Fibroblast of the aortic adventitia (primary cell): ENCODE measurements around the gene AAGAB. TPM values are rescaled to one million over a fixed set of nuclear protein-coding genes. Genes with fewer than 3 reads are reported as not detected.

Experiments used
- DNase-seq: peaks from one replicate; pipeline ENCODE4 v3.0.0-alpha.2; 2010; ENCODE audit warnings: low read depth
- H3K4me3 ChIP-seq: 2 replicates; pipeline ENCODE4 v1.5.1; 2011; ENCODE audit warnings: low read depth, mild to moderate bottlenecking, control low read depth, low read length, moderate library complexity
- CTCF ChIP-seq: IDR thresholded peaks from 2 replicates; pipeline ENCODE4 v1.5.1; 2011; ENCODE audit warnings: mild to moderate bottlenecking, low read length, control low read depth, inconsistent platforms; ENCODE audit not compliant: insufficient read depth
- total RNA-seq: library from RNA; depleted of rRNA; stranded (reverse); fragments of >200 nt; gene quantifications from 2 replicates; pipeline ENCODE4 v1.2.3, GENCODE V29; 2012; ENCODE audit warnings: low replicate concordance

Gene AAGAB
- total RNA-seq, 1 donor = 43.7 TPM

- DNase-seq = no peak
- no peak for TF ChIP-seq CTCF
- H3K4me3 ChIP-seq = no peak overlapping the region
Observed at GRCh38 chr15:67210555-67211168, 43.8 kb downstream of the AAGAB start.

GRCh38 chr15:67208396-67208795 lies 46.1 kb downstream of the AAGAB start:
- TF ChIP-seq CTCF = no peak
- H3K4me3 ChIP-seq = no peak overlapping the region
- no peak for DNase-seq

- no peak overlapping the region for H3K4me3 ChIP-seq
- TF ChIP-seq CTCF = no peak
- DNase-seq = no peak
Observed at GRCh38 chr15:67207555-67208207, 46.8 kb downstream of the AAGAB start.

GRCh38 chr15:67202991-67203390 lies 51.5 kb downstream of the AAGAB start:
- no peak for TF ChIP-seq CTCF
- no peak overlapping the region for H3K4me3 ChIP-seq
- no peak for DNase-seq

- DNase-seq = no peak
- no peak overlapping the region for H3K4me3 ChIP-seq
- no peak for TF ChIP-seq CTCF
Observed at GRCh38 chr15:67202091-67202490, 52.4 kb downstream of the AAGAB start.

- no peak for TF ChIP-seq CTCF
- no peak for DNase-seq
Observed at GRCh38 chr15:67201136-67201535, 53.3 kb downstream of the AAGAB start.

More at GRCh38 chr15:67201136-67201535, 53.3 kb downstream of the AAGAB start:
- no peak overlapping the region for H3K4me3 ChIP-seq
